Measurements from ENCODE around the gene GRAMD1B.

GRAMD1B gene

GRCh38 chr11:123521930-123522329 is 91.9 kb downstream of the GRAMD1B start:
- no peak overlapping the region for H3K4me3 ChIP-seq (replicated peaks; ENCODE audit: insufficient read depth, low read length)
- no peak for DNase-seq (ENCODE audit: low read depth in 1 of 2, low spot score in 1 of 2)
- no peaks in the 10 kb centered on the region for H3K27me3 ChIP-seq (ENCODE audit: insufficient read depth, poor library complexity, severe bottlenecking)
- TF ChIP-seq CTCF (IDR thresholded peaks at IDR 0.05; ENCODE audit: insufficient read depth, low read length) (no peak), GABPA (IDR thresholded peaks at IDR 0.05; ENCODE audit: low read depth) (no peak), SPI1 (IDR thresholded peaks at IDR 0.05; ENCODE audit: borderline replicate concordance, low read depth) (no peak), POLR2AphosphoS5 (IDR thresholded peaks at IDR 0.05; ENCODE audit: low read depth) (no peak), REST (IDR thresholded peaks at IDR 0.05; ENCODE audit: insufficient replicate concordance, low read depth) (no peak)
- no peak overlapping the region; the same call in 1 of the 2 replicates for H3K27ac ChIP-seq (replicated peaks)

GRCh38 chr11:123523539-123523938 is 93.5 kb downstream of the GRAMD1B start:
- no peak for TF ChIP-seq POLR2AphosphoS5 (IDR thresholded peaks at IDR 0.05; ENCODE audit: low read depth)
- TF ChIP-seq CTCF (IDR thresholded peaks at IDR 0.05; ENCODE audit: insufficient read depth, low read length), result no peak
- TF ChIP-seq GABPA (IDR thresholded peaks at IDR 0.05; ENCODE audit: low read depth), result no peak
- TF ChIP-seq REST (IDR thresholded peaks at IDR 0.05; ENCODE audit: insufficient replicate concordance, low read depth), result no peak
- TF ChIP-seq SPI1 (IDR thresholded peaks at IDR 0.05; ENCODE audit: borderline replicate concordance, low read depth), result no peak
- Histone ChIP-seq H3K4me3 (replicated peaks; ENCODE audit: insufficient read depth, low read length) (no peak overlapping the region), H3K27ac (replicated peaks) (no peak overlapping the region), H3K27me3 (ENCODE audit: insufficient read depth, poor library complexity, severe bottlenecking) (no peaks in the 10 kb centered on the region)
- no peak for DNase-seq (ENCODE audit: low read depth in 1 of 2, low spot score in 1 of 2)

- no peak for TF ChIP-seq GABPA (IDR thresholded peaks at IDR 0.05; ENCODE audit: low read depth)
- no peak for TF ChIP-seq SPI1 (IDR thresholded peaks at IDR 0.05; ENCODE audit: borderline replicate concordance, low read depth)
- TF ChIP-seq POLR2AphosphoS5 (IDR thresholded peaks at IDR 0.05; ENCODE audit: low read depth), result no peak
- TF ChIP-seq CTCF (IDR thresholded peaks at IDR 0.05; ENCODE audit: insufficient read depth, low read length), result no peak
- no peak for TF ChIP-seq REST (IDR thresholded peaks at IDR 0.05; ENCODE audit: insufficient replicate concordance, low read depth)
- no peak for DNase-seq (ENCODE audit: low read depth in 1 of 2, low spot score in 1 of 2)
- no peak overlapping the region for H3K27ac ChIP-seq (replicated peaks)
These were observed 95.0 kb downstream of the GRAMD1B start for GRCh38 chr11:123525097-123525496.

More at GRCh38 chr11:123525097-123525496, 95.0 kb downstream of the GRAMD1B start:
- Histone ChIP-seq H3K4me3 (replicated peaks; ENCODE audit: insufficient read depth, low read length) (no peak overlapping the region), H3K27me3 (ENCODE audit: insufficient read depth, poor library complexity, severe bottlenecking) (no peaks in the 10 kb centered on the region)
